Kidney epithelial cell (primary cell): Measurements from ENCODE around the gene RBM4B. TPM values are rescaled to one million over a fixed set of nuclear protein-coding genes. Genes with fewer than 3 reads are reported as not detected.
"Not testable (repeated sequence)": the region's sequence is repeated elsewhere in the genome, so short reads cannot be mapped to it uniquely, and the experiment has no call there.

Source experiments
- DNase-seq: peaks from one replicate; pipeline ENCODE4 v3.0.0-alpha.2; 2010; ENCODE audit warnings: low read depth
- H3K27me3 ChIP-seq: 2 replicates; pipeline ENCODE4 v1.6.0; 2011; ENCODE audit warnings: low read length; ENCODE audit not compliant: control insufficient read depth, insufficient read depth
- H3K36me3 ChIP-seq: 2 replicates; pipeline ENCODE4 v1.5.1; 2011; ENCODE audit warnings: low read length; ENCODE audit not compliant: control insufficient read depth, insufficient read depth
- H3K4me3 ChIP-seq: 2 replicates; pipeline ENCODE4 v1.5.1; 2011; ENCODE audit warnings: low read depth, mild to moderate bottlenecking, control low read depth, low read length
- CTCF ChIP-seq: IDR thresholded peaks from 2 replicates; pipeline ENCODE4 v1.5.1; 2011; ENCODE audit warnings: mild to moderate bottlenecking, moderate library complexity, low read length, control low read depth, inconsistent platforms; ENCODE audit not compliant: insufficient read depth, poor library complexity, severe bottlenecking
- total RNA-seq: library from RNA; depleted of rRNA; stranded (reverse); fragments of >200 nt; gene quantifications from 2 replicates; pipeline ENCODE4 v1.2.3, GENCODE V29; 2015

RBM4B gene
- total RNA-seq: 17.4 and 17.8 TPM in 2 replicates

DNA sequence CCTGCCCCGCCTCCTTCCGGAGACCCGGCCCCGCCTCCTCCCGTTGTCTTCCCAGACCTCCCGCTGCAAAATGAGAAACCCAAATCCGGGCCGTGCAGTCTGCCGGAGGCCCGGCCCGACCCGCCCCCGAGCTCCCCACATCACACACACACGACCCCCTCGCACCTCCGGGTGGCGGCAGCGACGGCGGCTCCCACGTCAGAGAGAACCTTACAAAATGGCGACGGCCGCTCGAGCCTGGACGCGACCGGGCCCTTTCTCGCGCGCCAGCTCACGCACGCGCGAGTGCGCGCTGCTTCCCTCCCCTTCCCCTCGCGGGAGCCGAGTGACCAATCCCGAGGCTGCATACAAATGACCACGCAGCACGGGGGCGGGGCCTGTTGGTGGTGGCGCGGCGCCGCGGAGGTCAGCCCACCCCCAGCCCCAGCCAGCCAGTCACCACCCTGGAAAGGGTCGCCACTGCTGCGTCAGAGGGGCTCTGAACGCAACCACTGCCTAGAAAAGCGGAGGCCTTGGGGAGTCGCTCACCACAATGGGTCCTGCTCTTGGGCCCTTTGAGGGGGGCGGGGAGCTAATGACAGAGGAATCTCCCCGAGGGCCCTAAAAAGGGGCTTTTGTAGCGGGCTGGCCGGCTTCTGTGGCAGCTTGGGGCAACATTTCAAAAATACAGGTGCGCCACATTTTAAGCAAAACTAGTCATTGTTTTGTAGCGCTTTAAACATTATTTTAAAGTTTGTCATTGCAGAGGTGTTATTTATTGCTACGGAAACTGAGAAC lies at the start of gene RBM4B:
TSS of gene RBM4B (minus strand) at position 289 of the 777 bp plus-strand sequence. CDS start 808 bp downstream, outside the sequence.
- no peak for TF ChIP-seq CTCF
- Histone ChIP-seq H3K36me3 (no peaks in the 10 kb centered on the region), H3K4me3 (peak within 1 kb of the TSS; percentile 54), H3K27me3 (no peaks in the 10 kb centered on the region)
- DNase-seq: peak; percentile 63

DNA sequence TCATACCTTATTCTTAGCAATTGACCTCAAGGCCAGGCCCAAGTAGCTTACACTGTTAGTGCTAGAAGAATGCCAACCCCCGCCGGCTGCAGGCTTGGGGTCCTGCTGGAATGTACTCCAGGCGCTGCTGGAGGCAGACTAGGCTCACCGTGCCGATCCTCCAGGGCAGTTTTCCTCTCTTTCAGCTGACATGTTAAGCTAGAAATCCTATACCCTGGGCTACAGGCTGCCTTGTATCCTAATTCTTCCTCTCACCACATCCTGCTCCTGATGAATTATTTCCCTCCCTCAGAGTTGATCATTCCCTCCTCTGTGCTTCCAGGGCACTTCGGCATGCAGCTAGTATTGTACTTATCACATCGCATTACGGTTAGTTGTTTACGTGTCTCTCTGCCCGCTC lies 48.0 kb upstream of the RBM4B start:
- H3K4me3 ChIP-seq: no peak overlapping the region

DNA sequence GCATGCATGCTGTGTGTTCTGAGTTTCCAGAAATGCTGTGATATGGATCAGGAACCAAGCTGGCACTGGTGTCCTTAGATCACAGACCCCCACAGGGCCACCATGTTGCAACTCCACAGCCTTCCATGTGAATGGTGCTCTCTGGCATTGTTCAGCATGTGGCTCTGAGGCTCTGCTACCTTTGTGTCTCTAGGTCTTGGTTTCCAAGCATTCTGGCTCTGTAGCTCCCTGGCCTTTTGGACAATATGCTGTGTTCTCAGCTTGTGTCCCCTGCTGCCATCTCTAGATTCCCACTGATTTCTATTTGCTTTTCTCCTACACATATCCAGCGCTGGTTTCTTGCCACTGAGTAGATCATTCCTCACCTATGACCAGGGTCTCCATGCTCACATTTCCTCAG lies 47.4 kb upstream of the RBM4B start:
- no peaks in the 10 kb centered on the region for H3K36me3 ChIP-seq
- no peak overlapping the region for H3K4me3 ChIP-seq
- no peaks in the 10 kb centered on the region for H3K27me3 ChIP-seq
- DNase-seq: no peak
- no peak for TF ChIP-seq CTCF

More for the DNA sequence above, 48.0 kb upstream of the RBM4B start:
- Histone ChIP-seq H3K36me3 (no peaks in the 10 kb centered on the region), H3K27me3 (no peaks in the 10 kb centered on the region)
- TF ChIP-seq CTCF: no peak
- peak; percentile 37 for DNase-seq

DNA sequence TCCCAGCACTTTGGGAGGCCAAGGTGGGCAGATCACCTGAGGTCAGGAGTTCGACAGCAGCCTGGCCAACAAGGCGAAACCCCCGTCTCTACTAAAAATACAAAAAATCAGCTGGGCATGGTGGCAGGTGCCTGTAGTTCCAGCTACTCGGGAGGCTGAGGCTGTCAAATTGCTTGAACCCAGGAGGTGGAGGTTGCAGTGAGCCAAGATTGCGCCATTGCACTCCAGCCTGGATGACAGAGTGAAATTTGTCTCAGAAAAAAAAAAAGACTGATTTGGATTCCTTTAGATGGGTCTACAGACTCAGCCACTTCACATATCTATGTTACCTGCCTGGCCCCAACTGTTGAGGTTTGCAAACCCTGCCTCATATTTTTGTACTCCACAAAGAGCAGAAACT lies 46.5 kb upstream of the RBM4B start:
- H3K4me3 ChIP-seq, H3K27me3 ChIP-seq, DNase-seq, H3K36me3 ChIP-seq: not testable (repeated sequence)

- no peak for DNase-seq
- H3K27me3 ChIP-seq: no peaks in the 10 kb centered on the region
- no peaks in the 10 kb centered on the region for H3K36me3 ChIP-seq
- no peak for TF ChIP-seq CTCF
- H3K4me3 ChIP-seq: no peak overlapping the region
Observed at GRCh38 chr11:66723693-66724092, 46.0 kb upstream of the RBM4B start.

DNA sequence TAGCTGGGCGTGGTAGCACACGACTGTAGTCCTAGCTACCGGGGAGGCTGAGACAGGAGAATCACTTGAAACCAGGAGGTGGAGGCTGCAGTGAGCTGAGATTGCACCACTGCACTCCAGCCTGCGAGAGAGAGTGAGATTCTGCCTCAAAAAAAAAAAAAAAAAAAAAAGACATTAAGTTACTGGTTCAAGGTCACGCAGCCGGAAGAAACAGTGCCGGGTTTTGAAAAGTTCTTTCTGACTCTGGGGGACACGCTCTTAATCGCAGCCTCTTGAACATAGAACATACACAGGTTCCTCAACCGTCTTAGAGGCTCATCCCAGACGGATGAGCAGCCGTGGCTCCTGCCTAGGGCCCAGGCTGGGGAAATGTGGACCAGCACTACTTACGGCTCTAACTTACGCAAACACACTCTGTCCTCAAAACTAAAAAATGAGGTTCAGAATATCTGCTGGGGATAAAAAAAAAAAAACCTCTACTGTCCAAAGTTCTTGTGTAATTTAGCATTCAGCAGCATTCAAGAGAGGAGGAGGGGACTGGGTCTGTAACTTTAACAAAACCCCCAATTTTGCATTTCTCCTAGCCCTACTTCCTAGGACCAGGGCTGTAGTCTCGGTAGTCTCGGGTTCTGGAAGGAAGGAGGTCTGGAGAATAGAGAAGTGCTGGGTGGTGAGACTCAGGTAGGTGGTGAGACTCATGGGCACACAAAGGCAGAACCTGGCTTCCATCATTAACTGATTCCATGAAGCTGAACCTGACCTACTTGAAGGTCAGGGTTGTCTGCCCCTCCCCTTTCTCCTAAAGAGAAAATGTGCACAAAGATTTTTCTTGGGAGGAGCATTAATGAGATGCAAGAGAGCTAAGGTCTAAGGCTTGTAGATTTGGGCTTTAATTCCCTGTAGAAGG lies 45.3 kb upstream of the RBM4B start:
- H3K27me3 ChIP-seq: no peaks in the 10 kb centered on the region
- no peak for DNase-seq
- H3K36me3 ChIP-seq: no peaks in the 10 kb centered on the region
- no peak overlapping the region for H3K4me3 ChIP-seq
- no peak for TF ChIP-seq CTCF
